Measurements from ENCODE around the gene KCNH3. TPM values are rescaled to one million over a fixed set of nuclear protein-coding genes. Genes with fewer than 3 reads are reported as not detected.
A peak's percentile ranks its signal among the peaks of the same experiment; 100 is the strongest.

Gene KCNH3
- total and polyA plus RNA-seq, 9 donors: 0.13 to 5.9 (median 0.72) TPM; not detected in 2

GRCh38 chr12:49563951-49564685 lies 25.3 kb downstream of the KCNH3 start:
- H3K4me3 ChIP-seq: no peak overlapping the region
- no peaks in the 10 kb centered on the region for H3K27me3 ChIP-seq
- peaks cover 8% of the 10 kb centered on the region for H3K4me1 ChIP-seq (ENCODE audit: insufficient read depth)
- TF ChIP-seq CTCF (IDR thresholded peaks at IDR 0.05) (no peak), EP300 (IDR thresholded peaks at IDR 0.05) (no peak)
- intact Hi-C loops (cut with DNase I): no loop called here
- WGBS, 3 donors: 87 to 93% (median 90%) methylated on average over 14 of the region's 14 CpGs
- H3K36me3 ChIP-seq: no peaks in the 10 kb centered on the region
- H3K27ac ChIP-seq: no peak overlapping the region
- no peak for DNase-seq
- H3K9me3 ChIP-seq: no peaks in the 10 kb centered on the region

GRCh38 chr12:49564686-49565405 lies 26.0 kb downstream of the KCNH3 start:
- H3K4me1 ChIP-seq (ENCODE audit: insufficient read depth): peaks cover 8% of the 10 kb centered on the region
- no peaks in the 10 kb centered on the region for H3K27me3 ChIP-seq
- TF ChIP-seq EP300 (IDR thresholded peaks at IDR 0.05) (no peak), POLR2A (IDR thresholded peaks at IDR 0.05) (no peak), CTCF (IDR thresholded peaks at IDR 0.05) (no peak)
- WGBS, 3 donors: 65 to 83% (median 77%) methylated on average over 8 of the region's 8 CpGs
- H3K27ac ChIP-seq: no peak overlapping the region
- H3K4me3 ChIP-seq: no peak overlapping the region
- intact Hi-C loops (cut with DNase I): no loop called here
- H3K9me3 ChIP-seq: no peaks in the 10 kb centered on the region
- DNase-seq: no peak
- no peaks in the 10 kb centered on the region for H3K36me3 ChIP-seq

- Histone ChIP-seq H3K27ac (no peak overlapping the region), H3K4me3 (no peak overlapping the region), H3K36me3 (no peaks in the 10 kb centered on the region), H3K27me3 (no peaks in the 10 kb centered on the region), H3K9me3 (no peaks in the 10 kb centered on the region), H3K4me1 (ENCODE audit: insufficient read depth) (peaks cover 8% of the 10 kb centered on the region)
- DNase-seq: no peak
- no peak for TF ChIP-seq EP300 (IDR thresholded peaks at IDR 0.05)
- intact Hi-C loops (cut with DNase I): no loop called here
- WGBS, 3 donors: 89 to 93% (median 91%) methylated on average over 12 of the region's 12 CpGs
Measured at GRCh38 chr12:49565406-49566265, 26.8 kb downstream of the KCNH3 start.

GRCh38 chr12:49566361-49566760 lies 27.5 kb downstream of the KCNH3 start:
- no peak overlapping the region for H3K27ac ChIP-seq
- peaks cover 8% of the 10 kb centered on the region for H3K4me1 ChIP-seq (ENCODE audit: insufficient read depth)
- intact Hi-C loops (cut with DNase I): no loop called here
- 89 to 93% (median 93%) methylated on average over 13 of the region's 13 CpGs for WGBS, 3 donors
- no peaks in the 10 kb centered on the region for H3K36me3 ChIP-seq
- H3K9me3 ChIP-seq: no peaks in the 10 kb centered on the region
- no peak overlapping the region for H3K4me3 ChIP-seq
- TF ChIP-seq POLR2A (IDR thresholded peaks at IDR 0.05): no peak
- no peak for DNase-seq
- no peaks in the 10 kb centered on the region for H3K27me3 ChIP-seq

- TF ChIP-seq POLR2A (IDR thresholded peaks at IDR 0.05): no peak
- TF ChIP-seq EP300 (IDR thresholded peaks at IDR 0.05): no peak
- TF ChIP-seq CTCF (IDR thresholded peaks at IDR 0.05): no peak
- intact Hi-C loops (cut with DNase I): no loop called here
- Histone ChIP-seq H3K4me1 (ENCODE audit: insufficient read depth) (peaks cover 8% of the 10 kb centered on the region), H3K9me3 (no peaks in the 10 kb centered on the region), H3K27ac (no peak overlapping the region), H3K27me3 (no peaks in the 10 kb centered on the region), H3K36me3 (no peaks in the 10 kb centered on the region), H3K4me3 (peak overlapping the region; percentile 92)
- DNase-seq: peak in 1 of 5 donors; percentile 28
- WGBS, 3 donors: 1 to 2% (median 1%) methylated on average over 11 of the region's 11 CpGs
Measured at GRCh38 chr12:49567302-49567610, 28.4 kb downstream of the KCNH3 start.
